HPDE6-E6E7 (cell line): ENCODE data around the gene CNOT4.

Experiments
- DNase-seq: peaks from one replicate; pipeline ENCODE4 v3.0.0; 2011; ENCODE audit warnings: missing footprints; ENCODE audit errors: extremely low spot score

The CNOT4 gene, protein sequence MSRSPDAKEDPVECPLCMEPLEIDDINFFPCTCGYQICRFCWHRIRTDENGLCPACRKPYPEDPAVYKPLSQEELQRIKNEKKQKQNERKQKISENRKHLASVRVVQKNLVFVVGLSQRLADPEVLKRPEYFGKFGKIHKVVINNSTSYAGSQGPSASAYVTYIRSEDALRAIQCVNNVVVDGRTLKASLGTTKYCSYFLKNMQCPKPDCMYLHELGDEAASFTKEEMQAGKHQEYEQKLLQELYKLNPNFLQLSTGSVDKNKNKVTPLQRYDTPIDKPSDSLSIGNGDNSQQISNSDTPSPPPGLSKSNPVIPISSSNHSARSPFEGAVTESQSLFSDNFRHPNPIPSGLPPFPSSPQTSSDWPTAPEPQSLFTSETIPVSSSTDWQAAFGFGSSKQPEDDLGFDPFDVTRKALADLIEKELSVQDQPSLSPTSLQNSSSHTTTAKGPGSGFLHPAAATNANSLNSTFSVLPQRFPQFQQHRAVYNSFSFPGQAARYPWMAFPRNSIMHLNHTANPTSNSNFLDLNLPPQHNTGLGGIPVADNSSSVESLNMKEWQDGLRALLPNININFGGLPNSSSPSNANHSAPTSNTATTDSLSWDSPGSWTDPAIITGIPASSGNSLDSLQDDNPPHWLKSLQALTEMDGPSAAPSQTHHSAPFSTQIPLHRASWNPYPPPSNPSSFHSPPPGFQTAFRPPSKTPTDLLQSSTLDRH

GRCh38 chr7:135509839-135510591 is at the start of gene CNOT4:
Gene CNOT4, minus strand, starts transcription at chr7:135510102. Its CDS starts 71,771 bp downstream, at chr7:135438331.
- DNase-seq = peak; percentile 93

DNA sequence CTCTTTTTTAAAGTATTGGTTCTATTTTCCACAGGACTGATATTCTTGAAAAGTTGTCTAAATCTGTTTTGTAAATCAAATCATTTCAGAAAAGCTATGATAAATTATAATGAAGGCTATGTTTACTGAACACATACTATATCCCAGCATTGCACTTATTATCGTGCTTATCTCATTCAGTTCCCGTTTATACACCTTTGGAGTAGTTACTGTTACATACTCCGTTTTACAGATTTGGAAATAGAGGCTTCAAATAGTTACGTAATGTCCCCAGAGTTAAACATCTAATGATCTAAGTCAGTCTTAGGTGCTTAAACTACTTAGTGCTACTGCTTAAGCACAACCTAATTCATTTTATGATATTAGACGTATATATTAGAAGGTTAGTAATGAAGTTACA is 49.0 kb upstream of the CNOT4 start:
- no peak for DNase-seq

DNA sequence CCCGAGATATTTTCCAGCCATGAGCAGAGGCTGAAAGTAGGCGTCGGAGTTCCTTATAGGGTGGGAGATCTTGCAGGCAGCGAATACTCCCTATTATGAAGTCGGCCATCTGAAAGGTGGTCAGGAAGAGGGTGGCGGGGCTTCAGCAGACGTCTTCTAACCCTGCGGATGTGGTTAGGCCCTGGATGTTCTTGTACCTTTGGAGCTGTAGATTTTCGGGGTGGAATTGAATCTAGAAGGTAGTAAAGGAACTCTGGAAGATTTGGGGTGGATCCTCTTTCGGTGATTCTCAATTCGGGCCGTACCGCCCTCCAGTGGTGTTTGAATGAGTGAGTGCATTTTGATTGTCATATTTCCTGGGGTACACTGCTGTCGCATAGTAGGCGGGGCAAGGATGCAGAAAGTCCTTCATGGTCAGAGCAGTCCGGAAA is 48.5 kb upstream of the CNOT4 start:
- DNase-seq = peak; percentile 61

GRCh38 chr7:135557455-135558336 is 47.8 kb upstream of the CNOT4 start, which contains the start of gene NUP205:
Gene NUP205, plus strand, starts transcription at chr7:135557917. Its CDS starts 28 bp downstream, at chr7:135557945.
- DNase-seq = peak; percentile 66

GRCh38 chr7:135553346-135553745 is 43.4 kb upstream of the CNOT4 start:
- no peak for DNase-seq

GRCh38 chr7:135552148-135552547 is 42.2 kb upstream of the CNOT4 start:
- DNase-seq = no peak

DNA sequence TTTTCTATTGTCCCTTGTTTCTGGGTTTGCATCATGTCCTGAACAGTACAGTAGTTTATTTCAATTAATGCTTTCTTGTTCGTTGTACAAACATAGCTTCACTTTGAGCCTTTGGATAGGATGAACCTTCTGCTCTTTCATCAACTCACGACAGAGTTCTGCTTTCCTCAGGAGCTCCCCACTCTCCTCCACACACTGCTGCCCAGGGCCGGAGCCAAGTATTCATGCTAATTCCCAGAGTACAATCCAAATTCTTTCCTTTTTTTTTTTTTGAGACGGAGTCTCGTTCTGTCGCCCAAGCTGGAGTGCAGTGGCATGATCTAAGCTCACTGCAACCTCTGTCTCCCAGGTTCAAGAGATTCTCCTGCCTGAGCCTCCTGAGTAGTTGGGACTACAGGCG is 40.3 kb upstream of the CNOT4 start:
- DNase-seq = no peak

DNA sequence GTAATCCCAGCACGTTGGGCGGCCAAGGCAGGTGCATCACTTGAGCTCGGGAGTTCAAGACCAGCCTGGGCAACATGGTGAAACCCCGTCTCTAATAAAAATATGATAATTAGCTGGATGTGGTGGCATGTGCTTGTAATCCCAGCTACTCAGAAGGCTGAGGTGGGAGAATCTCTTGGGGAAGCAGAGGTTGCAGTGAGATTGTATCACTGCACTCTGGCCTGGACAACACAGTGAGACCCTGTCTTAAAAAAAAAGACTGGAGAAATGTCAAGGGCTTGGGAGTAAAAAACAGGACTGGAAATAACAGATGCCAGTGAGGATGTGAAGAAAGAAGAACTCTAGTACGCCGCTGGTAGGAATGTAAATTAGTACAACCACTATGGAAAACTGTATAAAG is 31.1 kb upstream of the CNOT4 start:
- no peak for DNase-seq

- no peak for DNase-seq
Observed at GRCh38 chr7:135539629-135540028, 29.7 kb upstream of the CNOT4 start.

GRCh38 chr7:135538376-135538775 is 28.5 kb upstream of the CNOT4 start:
- DNase-seq = no peak

DNA sequence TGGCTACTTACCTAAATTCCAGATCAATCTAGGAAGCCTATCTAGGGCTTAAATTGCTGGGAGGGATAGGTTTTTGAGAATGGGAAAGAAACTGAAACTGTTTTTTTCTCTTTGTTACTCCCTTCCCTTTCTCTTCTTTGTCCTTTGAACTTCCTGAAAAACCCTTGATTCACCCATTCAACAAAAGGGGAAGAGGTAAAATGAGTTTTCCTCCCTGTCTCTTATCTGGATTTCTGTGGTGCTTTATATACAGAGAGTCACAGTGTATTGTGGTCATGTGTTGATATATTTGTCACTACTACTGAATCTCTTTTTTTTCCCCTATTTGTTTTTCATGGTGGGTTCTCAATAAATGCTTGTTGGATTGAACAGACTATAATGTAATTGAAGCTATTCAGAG is 28.0 kb upstream of the CNOT4 start:
- no peak for DNase-seq

- no peak for DNase-seq
Observed at GRCh38 chr7:135537453-135537852, 27.6 kb upstream of the CNOT4 start.

DNA sequence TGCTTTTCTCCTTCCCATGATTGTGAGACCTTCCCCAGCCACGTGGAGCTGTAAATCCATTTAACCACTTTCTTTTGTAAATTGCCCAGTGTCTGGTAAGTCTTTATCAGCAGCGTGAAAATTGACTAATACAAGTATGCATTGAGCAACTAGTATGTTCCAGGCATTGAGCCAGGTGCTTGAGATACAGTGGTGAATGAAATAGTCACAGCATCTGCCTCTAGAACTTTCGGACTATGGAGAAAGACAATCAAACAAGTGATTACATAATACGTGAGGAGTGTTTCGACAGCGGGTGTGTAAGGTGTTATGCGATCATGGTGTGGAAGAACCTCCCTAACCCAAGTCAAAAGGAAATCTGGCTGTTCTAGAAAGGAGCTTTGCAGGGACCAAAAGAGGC is 26.2 kb upstream of the CNOT4 start:
- no peak for DNase-seq

GRCh38 chr7:135527025-135527424 is 17.1 kb upstream of the CNOT4 start:
- DNase-seq = no peak

- no peak for DNase-seq
Observed at GRCh38 chr7:135525426-135525825, 15.5 kb upstream of the CNOT4 start.

- no peak for DNase-seq
Observed at GRCh38 chr7:135523146-135523545, 13.2 kb upstream of the CNOT4 start.

- DNase-seq = no peak
Observed at GRCh38 chr7:135522509-135522908, 12.6 kb upstream of the CNOT4 start.

DNA sequence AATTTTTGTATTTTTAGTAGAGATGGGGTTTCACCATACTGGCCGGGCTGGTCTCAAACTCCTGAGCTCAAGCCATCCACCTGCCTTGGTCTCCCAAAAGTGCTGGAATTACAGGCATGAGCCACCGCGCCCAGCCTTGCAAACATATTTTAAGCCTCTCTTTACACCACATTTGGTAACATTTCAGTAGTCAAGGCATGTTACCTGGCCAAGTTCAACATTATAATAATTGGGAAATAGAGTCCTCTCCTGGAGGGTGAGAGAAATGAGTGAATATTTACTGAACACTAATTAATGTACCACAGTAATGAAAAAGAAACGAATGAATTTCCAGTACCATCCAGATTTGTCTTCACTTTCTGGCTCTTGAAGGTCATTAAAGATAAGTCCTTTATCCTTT is 10.0 kb upstream of the CNOT4 start:
- no peak for DNase-seq

- no peak for DNase-seq
Observed at GRCh38 chr7:135519233-135519688, 9.4 kb upstream of the CNOT4 start.

- DNase-seq = no peak
Observed at GRCh38 chr7:135518748-135519147, 8.8 kb upstream of the CNOT4 start.

- DNase-seq = no peak
Observed at GRCh38 chr7:135517060-135517459, 7.2 kb upstream of the CNOT4 start.
